GM12891 (cell line): ENCODE data around the gene COMMD1.

Experiments used
- POLR2A ChIP-seq: IDR thresholded peaks from 2 replicates; pipeline ENCODE4 v1.6.1; 2011; ENCODE audit warnings: low read depth, low read length, control low read depth
- POLR2AphosphoS5 ChIP-seq: IDR thresholded peaks from 2 replicates; pipeline ENCODE4 v1.6.1; 2011; ENCODE audit warnings: low read depth, low read length, control low read depth

- no peak for TF ChIP-seq POLR2A
- TF ChIP-seq POLR2AphosphoS5 = no peak
These were observed 270.3 kb downstream of the COMMD1 start for GRCh38 chr2:62175728-62176127.
